NOMO-1 treated with DMSO at 0.1 percent for 48 hours (cell line): ENCODE measurements around the gene SMOC2.

Source experiments
- DNase-seq: peaks from one replicate; lab custom pipeline; 2025; ENCODE audit not compliant: unreplicated experiment; lab: John Stamatoyannopoulos, UW

Gene SMOC2

GRCh38 chr6:168440520-168441433 is at the start of gene SMOC2:
SMOC2 (plus strand) TSS chr6:168441184; CDS start chr6:168441371, 187 bp downstream.
- DNase-seq = no peak

GRCh38 chr6:168393126-168393870 is 47.7 kb upstream of the SMOC2 start:
- no peak for DNase-seq

- no peak for DNase-seq
These were observed 46.4 kb upstream of the SMOC2 start for GRCh38 chr6:168394606-168395005.

- no peak for DNase-seq
These were observed 45.0 kb upstream of the SMOC2 start for GRCh38 chr6:168395983-168396382.

- DNase-seq = no peak
These were observed 44.4 kb upstream of the SMOC2 start for GRCh38 chr6:168396561-168396960.

GRCh38 chr6:168397012-168397411 is 44.0 kb upstream of the SMOC2 start:
- no peak for DNase-seq

- no peak for DNase-seq
These were observed 40.9 kb upstream of the SMOC2 start for GRCh38 chr6:168400037-168400436.

GRCh38 chr6:168403370-168404005 is 37.5 kb upstream of the SMOC2 start:
- no peak for DNase-seq

GRCh38 chr6:168404560-168404959 is 36.4 kb upstream of the SMOC2 start:
- DNase-seq = no peak

GRCh38 chr6:168407842-168408241 is 33.1 kb upstream of the SMOC2 start:
- no peak for DNase-seq

GRCh38 chr6:168408504-168409136 is 32.4 kb upstream of the SMOC2 start:
- DNase-seq = no peak

- DNase-seq = no peak
These were observed 30.9 kb upstream of the SMOC2 start for GRCh38 chr6:168410035-168410434.

GRCh38 chr6:168410554-168411011 is 30.4 kb upstream of the SMOC2 start:
- no peak for DNase-seq

- DNase-seq = no peak
These were observed 29.9 kb upstream of the SMOC2 start for GRCh38 chr6:168411130-168411529.

GRCh38 chr6:168411793-168412192 is 29.2 kb upstream of the SMOC2 start:
- no peak for DNase-seq

- DNase-seq = no peak
These were observed 28.5 kb upstream of the SMOC2 start for GRCh38 chr6:168412456-168412855.

GRCh38 chr6:168413018-168413720 is 27.8 kb upstream of the SMOC2 start:
- DNase-seq = no peak

GRCh38 chr6:168413856-168414255 is 27.1 kb upstream of the SMOC2 start:
- DNase-seq = no peak

- no peak for DNase-seq
These were observed 26.5 kb upstream of the SMOC2 start for GRCh38 chr6:168414336-168415097.
